ENCODE data around the gene NAGS.
"Not testable (repeated sequence)": the region's sequence is repeated elsewhere in the genome, so short reads cannot be mapped to it uniquely, and the experiment has no call there.

The NAGS gene

GRCh38 chr17:44029736-44030135 is 25.3 kb downstream of the NAGS start:
- TF ChIP-seq CTCF (IDR thresholded peaks at IDR 0.05): no peak
- Histone ChIP-seq H3K36me3 (ENCODE audit: control insufficient read depth, insufficient read depth, low read length) (no peaks in the 10 kb centered on the region), H3K4me2 (ENCODE audit: low read length) (no peak overlapping the region), H3K27ac (no peak overlapping the region), H3K4me3 (ENCODE audit: low read depth, low read length) (no peak overlapping the region), H3K79me2 (peaks cover 4% of the 10 kb centered on the region), H3K9ac (no peak overlapping the region), H3K4me1 (peaks cover 8% of the 10 kb centered on the region), H2AFZ (no peak overlapping the region), H3K27me3 (ENCODE audit: control insufficient read depth, insufficient read depth, low read length) (no peaks in the 10 kb centered on the region), H3K9me3 (ENCODE audit: control insufficient read depth, low read length) (no peaks in the 10 kb centered on the region)

DNA sequence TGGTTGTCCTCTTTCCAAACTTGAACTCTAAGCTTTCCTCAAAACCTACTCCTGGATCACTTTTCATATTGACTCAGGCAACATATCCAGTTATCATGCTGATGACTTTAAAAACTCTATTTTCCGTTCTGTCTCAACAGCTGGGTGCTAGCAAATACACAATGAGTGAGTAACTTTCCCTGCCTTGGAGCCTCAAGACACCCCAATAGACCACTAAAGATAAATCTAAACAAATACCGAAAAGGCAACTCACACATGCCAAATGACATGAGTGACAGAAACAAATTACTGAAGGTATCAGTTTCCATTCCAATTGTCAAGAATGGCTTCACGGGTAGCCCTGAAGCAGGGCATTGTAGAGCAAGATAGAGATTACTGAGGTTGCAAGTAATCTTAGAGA is 26.1 kb downstream of the NAGS start:
- H2AFZ ChIP-seq: no peak overlapping the region
- H3K27me3 ChIP-seq (ENCODE audit: control insufficient read depth, insufficient read depth, low read length): no peaks in the 10 kb centered on the region
- no peaks in the 10 kb centered on the region for H3K9me3 ChIP-seq (ENCODE audit: control insufficient read depth, low read length)
- H3K27ac ChIP-seq: no peak overlapping the region
- no peak overlapping the region for H3K4me2 ChIP-seq (ENCODE audit: low read length)
- no peak overlapping the region for H3K4me3 ChIP-seq (ENCODE audit: low read depth, low read length)
- no peaks in the 10 kb centered on the region for H3K36me3 ChIP-seq (ENCODE audit: control insufficient read depth, insufficient read depth, low read length)
- H3K9ac ChIP-seq: no peak overlapping the region
- H3K4me1 ChIP-seq: peaks cover 8% of the 10 kb centered on the region
- peaks cover 4% of the 10 kb centered on the region for H3K79me2 ChIP-seq
- no peak for TF ChIP-seq CTCF (IDR thresholded peaks at IDR 0.05)

- H3K27ac ChIP-seq: no peak overlapping the region
- H3K27me3 ChIP-seq (ENCODE audit: control insufficient read depth, insufficient read depth, low read length): no peaks in the 10 kb centered on the region
- no peak overlapping the region for H3K9ac ChIP-seq
- TF ChIP-seq CTCF (IDR thresholded peaks at IDR 0.05): no peak
- H3K4me2 ChIP-seq (ENCODE audit: low read length): no peak overlapping the region
- H3K4me3 ChIP-seq (ENCODE audit: low read depth, low read length): no peak overlapping the region
- H2AFZ ChIP-seq: no peak overlapping the region
- peaks cover 4% of the 10 kb centered on the region for H3K79me2 ChIP-seq
- H3K4me1 ChIP-seq: peaks cover 7% of the 10 kb centered on the region
- H3K36me3 ChIP-seq (ENCODE audit: control insufficient read depth, insufficient read depth, low read length): no peaks in the 10 kb centered on the region
- H3K9me3 ChIP-seq (ENCODE audit: control insufficient read depth, low read length): no peaks in the 10 kb centered on the region
These were observed 29.5 kb downstream of the NAGS start for GRCh38 chr17:44033861-44034408.

- not testable (repeated sequence) for H3K36me3 ChIP-seq (ENCODE audit: control insufficient read depth, insufficient read depth, low read length); H3K27me3 ChIP-seq (ENCODE audit: control insufficient read depth, insufficient read depth, low read length); H3K4me2 ChIP-seq (ENCODE audit: low read length); H3K4me3 ChIP-seq (ENCODE audit: low read depth, low read length); H3K79me2 ChIP-seq; H3K27ac ChIP-seq; H3K9ac ChIP-seq; H3K9me3 ChIP-seq (ENCODE audit: control insufficient read depth, low read length); H3K4me1 ChIP-seq; H2AFZ ChIP-seq
These were observed 30.3 kb downstream of the NAGS start for GRCh38 chr17:44034688-44035087.

DNA sequence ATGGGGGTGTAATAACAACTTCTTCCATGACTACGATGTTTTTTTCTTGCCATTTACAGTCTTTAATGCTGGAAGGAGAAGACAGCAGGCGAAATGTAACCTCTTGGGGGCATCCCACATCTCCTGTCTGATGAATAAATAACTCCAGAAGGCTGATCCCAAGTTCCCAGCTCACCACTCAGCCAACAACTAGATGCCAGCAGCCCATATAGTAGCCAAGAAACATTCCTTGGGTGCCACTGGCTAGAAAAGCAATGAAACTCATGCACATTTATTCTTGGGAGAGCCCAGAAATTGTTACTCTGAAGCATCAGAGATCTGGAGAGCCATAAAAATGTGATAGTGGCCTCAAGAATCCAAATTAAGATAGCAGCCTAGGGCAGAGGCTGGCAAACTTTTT is 33.0 kb downstream of the NAGS start:
- Histone ChIP-seq H3K4me1 (peaks cover 27% of the 10 kb centered on the region), H3K4me2 (ENCODE audit: low read length) (no peak overlapping the region), H2AFZ (no peak overlapping the region), H3K27ac (no peak overlapping the region), H3K79me2 (peaks cover 12% of the 10 kb centered on the region), H3K9ac (peak overlapping the region; percentile 19), H3K27me3 (ENCODE audit: control insufficient read depth, insufficient read depth, low read length) (no peaks in the 10 kb centered on the region), H3K9me3 (ENCODE audit: control insufficient read depth, low read length) (no peaks in the 10 kb centered on the region), H3K36me3 (ENCODE audit: control insufficient read depth, insufficient read depth, low read length) (no peaks in the 10 kb centered on the region), H3K4me3 (ENCODE audit: low read depth, low read length) (no peak overlapping the region)
- no peak for TF ChIP-seq CTCF (IDR thresholded peaks at IDR 0.05)
